GM18520 (cell line): ENCODE results near the gene CDK7.
"Not testable (repeated sequence)": the region's sequence is repeated elsewhere in the genome, so short reads cannot be mapped to it uniquely, and the experiment has no call there.

ENCODE experiments used
- ATAC-seq: cut with Tn5 transposase; IDR thresholded peaks from one replicate; pipeline ENCODE4 v1.9.1; 2021; ENCODE audit not compliant: unreplicated experiment

CDK7 gene

DNA sequence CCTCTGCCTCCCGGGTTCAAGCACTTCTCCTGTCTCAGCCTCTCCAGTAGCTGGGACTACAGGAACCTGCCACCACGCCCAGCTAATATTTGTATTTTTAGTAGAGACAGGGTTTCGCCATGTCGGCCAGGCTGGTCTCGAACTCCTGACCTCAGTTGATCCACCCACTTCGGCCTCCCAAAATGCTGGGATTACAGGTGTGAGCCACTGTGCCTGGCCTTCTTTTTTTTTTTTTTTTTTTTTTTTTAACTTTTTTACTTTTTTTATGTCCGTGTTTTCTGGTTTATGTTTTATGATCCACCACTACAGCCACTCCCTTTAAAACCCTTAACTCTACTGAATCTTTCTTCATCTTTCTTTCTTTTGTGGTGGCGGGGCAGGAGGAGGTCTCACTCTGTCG is 2.0 kb downstream of the CDK7 start:
- not testable (repeated sequence) for ATAC-seq

DNA sequence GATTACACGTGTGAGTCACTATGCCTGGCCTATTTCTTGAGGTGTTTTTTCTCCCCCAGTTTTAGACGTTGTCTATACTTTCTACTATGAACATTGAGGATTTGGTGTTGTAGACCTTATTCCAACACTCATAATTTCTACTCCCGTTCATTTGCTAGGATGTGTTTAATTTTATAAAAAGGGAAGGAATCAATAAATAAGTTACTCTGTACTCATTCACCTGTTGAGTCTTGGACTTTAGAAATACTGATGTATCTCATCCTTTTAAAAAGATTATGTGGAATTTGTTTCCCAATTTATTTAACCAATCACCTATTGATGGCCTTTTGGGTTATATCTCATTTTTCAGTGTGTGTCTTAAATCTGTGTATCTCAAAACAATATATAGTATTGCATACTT is 3.2 kb downstream of the CDK7 start:
- ATAC-seq, result no peak

DNA sequence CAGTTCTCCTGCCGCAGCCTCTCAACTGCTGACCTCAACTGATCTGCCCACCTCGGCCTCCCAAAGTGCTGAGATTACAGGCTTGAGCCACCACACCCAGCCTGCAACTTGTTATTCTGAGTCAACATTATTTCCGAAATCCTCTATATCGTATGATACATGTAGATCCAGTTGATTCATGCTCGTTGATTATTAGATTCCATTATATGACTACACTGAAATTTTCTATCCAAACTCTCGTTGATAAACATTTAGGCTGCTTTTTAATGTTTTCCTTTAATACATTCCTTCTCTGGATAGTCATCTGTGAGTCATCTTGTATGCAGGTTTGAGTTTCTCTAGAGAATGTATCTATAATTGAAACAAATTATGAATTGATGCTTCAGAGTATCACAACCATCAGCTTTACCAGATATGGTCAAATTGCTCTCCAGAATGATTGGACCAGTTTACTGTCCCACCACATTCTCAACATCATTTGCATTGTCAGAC is 4.1 kb downstream of the CDK7 start:
- ATAC-seq, result no peak

DNA sequence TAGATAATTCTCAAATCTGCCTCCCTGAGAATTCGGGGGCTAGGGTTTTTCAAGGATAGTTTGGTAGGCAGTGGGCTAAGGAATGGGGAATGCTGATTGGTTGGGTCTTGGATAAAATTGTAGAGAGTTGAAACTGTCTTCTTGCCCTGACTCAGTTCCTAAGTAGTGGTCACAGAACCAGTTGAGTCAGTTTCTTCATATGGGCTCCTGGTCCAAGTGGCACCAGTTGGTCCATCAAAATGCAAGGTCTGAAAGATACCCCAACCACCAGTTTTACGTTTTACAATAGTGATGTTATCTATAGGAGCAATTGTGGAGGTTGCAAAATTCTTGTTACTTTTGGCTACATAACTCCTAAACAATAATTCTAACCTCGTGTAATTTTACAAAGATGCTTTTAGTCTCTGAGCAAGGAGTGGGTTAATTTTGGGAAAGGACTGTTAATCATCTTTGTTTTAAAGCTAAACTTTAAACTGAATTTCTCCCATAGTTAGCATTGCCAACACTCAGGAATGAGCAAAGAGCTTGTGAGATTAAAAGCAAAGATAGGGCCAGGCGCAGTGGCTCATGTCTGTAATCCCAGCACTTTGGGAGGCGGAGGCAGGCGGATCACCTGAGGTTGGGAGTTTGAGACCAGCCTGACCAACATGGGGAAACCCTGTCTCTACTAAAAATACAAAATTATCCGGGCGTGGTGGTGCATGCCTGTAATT is 7.7 kb downstream of the CDK7 start:
- no peak for ATAC-seq

DNA sequence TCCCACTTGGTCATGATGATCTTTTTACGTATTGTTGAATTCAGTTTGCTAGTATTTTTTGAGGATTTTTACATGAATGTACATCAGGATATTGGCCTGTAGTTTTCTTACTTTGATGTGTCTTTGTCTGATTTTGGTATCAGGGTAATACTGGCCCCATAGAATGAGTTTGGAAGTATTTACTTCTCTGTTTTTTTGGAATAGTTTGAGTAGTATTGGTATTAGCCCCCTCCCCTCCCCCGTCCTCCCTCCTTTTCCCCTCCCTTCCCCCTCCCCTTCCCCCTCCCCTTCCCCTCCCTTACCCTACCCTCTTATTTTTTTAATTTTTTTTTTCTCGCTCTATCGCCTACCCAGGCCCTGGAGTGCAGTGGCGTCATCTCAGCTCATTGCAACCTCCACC is 10.3 kb downstream of the CDK7 start:
- no peak for ATAC-seq

DNA sequence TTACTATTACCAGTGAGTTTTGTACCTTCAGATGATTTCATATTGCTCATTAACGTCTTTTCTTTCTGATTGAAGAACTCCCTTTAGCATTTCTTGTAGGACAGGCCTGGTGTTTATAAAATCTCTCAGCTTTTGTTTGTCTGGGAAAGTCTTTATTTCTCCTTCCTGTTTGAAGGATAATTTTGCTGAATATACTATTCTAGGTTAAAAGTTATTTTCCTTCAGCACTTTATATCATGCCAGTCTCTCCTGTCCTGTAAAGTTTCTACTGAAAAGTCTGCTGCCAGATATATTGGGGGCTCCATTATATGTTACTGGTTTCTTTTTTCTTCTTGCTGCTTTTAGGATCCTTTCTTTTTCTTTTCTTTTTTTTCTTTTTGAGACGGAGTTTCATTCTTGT is 13.3 kb downstream of the CDK7 start:
- ATAC-seq, result no peak

DNA sequence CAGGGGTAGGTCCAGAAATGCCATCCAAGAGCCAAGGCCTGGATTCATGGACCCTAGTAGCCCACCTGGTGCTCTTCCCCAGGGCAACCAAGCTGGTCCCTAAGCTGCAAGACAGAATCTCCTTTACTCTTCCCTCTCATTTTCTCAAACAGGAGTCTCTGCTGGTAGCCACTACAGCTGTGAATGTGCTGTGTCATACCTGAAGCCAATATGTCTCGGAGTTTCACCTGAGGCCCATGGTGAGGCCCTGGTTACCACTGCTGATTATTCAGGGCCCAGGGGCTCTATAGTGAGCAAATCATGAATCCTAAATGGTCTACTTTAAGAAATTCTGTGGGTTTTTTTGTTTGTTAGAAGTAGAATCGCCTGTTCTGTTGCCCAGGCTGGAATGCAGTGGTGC is 15.9 kb downstream of the CDK7 start:
- ATAC-seq, result no peak

DNA sequence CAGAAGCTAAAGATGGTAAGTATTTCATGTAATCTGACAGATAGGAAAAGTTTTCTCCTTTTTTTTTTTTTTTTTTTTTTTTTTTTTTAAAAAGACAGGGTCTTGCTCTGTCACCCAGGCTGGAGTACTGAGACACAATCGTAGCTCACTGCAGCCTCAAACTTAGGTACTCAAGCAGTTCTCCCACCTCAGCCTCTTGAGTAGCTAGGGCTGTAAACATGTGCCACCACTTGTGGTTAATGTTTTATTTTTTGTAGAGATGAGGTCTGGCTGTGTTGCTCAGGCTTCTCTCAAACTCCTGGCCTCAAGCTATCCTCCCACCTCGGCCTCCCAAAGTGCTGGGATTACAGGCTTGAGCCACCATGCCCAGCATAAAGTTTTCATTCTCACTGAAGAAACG is 17.8 kb downstream of the CDK7 start:
- no peak for ATAC-seq

DNA sequence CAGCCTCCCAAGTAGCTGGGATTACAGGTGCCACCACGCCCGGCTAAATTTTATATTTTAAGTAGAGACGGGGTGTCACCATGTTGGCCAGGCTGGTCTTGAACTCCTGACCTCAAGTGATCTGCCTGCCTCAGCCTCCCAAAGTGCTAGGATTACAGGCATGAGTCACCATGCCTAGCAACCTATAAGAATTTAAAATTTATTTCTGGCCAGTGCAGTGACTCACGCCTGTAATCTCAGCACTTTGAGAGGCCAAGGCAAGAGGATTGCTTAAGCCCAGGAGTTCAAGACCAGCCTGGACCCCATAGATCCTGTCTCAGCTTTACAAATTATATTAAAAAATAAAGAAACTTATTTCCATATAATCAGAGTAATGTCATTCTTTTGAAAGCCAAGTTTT is 21.3 kb downstream of the CDK7 start:
- not testable (repeated sequence) for ATAC-seq

DNA sequence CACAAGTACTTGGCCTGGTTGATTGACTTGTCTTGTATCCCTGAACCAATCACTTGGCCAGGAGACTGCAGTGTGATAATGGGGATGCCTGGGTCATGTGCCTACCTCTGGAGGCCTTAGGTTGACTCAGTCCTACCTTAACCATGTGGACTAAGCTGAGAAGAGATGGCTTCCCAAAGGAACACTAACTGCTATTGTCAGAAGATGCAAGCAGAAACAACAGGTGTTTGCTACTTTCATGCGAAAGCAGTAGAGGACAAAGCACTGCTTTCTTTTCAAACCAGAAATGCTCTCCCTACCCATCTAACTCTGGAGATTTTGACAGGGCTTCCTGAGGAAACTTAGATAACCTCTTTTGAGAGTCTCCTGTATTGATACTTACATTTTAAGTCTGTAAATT is 22.9 kb downstream of the CDK7 start:
- no peak for ATAC-seq

DNA sequence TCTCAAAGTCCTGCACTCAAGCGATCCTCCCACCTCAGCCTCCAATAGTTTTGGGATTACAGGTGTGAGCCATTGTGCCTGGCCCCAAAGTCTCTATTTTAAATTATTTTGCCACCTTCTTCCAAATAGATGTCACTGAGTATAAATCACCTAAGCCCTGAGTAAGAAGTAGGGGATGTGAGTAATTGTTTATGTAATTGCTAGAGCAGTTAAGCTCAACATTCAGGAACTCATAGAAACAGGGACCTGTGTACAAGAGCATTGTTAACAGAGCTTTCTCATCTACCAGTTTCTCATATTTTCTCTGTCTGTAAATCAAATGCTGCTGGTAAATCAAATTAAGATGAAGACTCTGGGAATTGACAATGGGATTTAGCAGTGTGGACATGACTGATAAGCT is 26.3 kb downstream of the CDK7 start:
- no peak for ATAC-seq

DNA sequence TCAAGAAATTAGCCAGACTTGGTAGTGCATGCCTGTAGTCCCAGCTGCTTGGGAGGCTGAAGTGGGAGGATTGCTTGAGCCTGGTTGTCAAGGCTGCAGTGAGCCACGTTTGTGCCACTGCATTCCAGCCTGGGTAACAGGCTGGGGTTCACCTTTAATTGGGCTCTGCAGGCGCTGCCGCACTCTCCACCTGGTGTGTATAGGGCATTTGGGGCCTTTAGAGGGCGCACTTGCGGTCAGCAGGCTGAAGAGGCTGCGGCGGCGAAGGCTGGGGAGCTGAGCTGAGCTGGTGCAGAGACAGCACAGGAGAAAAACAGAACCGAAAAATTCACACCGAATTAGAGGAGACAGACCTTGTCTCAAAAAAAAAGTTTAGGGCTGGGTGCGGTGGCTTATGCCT is 31.2 kb downstream of the CDK7 start:
- ATAC-seq, result no peak

DNA sequence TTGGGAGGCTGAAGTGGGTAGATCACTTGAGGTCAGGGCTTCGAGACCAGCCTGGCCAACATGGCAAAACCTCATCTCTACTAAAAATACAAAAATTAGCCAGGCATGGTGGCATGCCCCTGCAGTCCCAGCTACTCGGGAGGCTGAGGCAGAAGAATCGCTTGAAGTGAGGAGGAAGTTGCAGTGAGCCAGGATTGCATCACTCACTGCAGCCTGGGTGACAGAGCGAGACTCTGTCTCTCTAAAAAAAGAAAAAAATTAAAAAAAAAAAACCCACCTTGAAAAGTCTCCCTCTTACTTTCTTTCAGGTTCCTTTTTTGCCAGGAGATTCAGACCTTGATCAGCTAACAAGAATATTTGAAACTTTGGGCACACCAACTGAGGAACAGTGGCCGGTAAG is 34.2 kb downstream of the CDK7 start:
- no peak for ATAC-seq

DNA sequence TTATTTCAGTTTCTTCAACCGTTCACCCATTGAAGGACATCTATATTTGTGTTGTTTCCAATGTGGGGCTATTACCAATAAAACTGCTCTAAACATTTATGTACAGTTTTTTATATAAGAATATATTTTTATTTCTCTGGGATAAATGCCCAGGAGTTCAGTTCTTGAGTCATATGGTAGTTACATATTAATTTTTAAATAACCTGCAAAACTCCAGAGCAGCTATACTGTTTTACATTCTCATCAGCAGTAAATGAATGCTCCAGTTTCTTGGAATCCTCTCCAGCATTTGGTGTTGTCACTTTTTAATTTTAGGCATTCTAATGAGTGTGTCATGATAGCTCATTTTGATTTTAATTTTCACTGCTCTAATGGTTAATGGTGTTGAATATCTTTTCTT is 36.2 kb downstream of the CDK7 start:
- ATAC-seq, result no peak

DNA sequence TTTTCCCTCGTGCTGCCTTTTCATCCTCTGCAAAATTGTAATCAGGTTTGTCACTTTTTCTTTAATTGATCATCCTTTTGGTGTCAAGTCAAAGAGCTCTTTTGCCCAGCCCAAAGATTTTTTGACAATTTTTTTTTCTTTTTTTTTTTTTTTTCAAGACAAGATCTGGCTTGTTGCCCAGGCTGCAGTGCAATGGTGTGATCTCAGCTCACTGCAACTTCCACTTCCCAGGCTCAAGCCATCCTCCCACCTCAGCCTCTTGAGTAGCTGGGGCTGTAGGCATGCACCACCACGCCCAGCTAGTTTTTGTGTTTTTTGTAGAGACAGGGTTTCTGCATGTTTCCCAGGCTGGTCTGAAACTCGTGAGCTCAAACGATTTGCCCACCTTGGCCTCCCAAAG is 36.7 kb downstream of the CDK7 start:
- ATAC-seq, result no peak

DNA sequence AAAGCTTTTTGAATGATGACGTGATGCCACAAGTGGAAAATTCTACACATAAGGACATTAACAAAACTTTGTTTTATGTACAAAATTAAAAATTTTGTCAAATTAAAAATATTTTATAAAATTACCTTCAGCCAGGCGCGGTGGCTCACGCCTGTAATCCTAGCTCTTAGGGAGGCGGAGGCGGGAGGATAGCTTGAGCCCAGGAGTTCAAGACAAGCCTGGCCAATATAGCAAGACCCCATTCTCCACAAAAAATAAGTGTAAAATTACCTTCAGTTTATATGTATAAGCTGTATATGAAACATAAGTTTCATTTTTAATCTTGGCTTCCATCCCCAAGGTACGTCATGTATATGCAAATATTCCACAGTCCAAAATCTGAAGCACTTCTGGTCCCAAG is 40.9 kb downstream of the CDK7 start:
- no peak for ATAC-seq

DNA sequence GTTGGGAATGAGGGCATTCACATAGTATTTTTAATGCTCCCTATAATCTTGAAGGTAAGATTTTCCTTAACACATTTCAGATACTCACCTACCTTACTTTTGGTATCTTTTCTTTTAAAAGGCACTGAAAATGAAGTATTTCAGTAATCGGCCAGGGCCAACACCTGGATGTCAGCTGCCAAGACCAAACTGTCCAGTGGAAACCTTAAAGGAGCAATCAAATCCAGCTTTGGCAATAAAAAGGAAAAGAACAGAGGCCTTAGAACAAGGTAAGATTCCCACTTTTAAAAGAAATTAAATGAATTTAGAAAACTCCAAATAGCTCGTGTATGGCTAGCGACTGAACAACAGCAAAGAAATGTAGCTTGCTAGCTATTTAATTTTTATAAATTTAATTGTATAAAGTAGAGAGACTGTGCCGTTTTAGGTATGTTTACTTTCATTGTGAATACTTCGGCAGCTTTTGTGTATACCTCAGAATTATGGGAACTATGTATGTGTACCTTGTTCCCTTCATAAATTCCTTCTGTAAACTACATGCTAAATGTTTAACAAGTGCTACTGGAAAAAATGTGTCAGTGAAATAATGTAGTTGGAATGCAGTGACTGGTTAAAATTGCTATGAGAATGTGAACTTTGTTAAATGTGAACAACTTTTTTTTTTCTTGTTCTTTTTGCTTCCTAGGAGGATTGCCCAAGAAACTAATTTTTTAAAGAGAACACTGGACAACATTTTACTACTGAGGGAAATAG is 41.9 kb downstream of the CDK7 start:
- ATAC-seq, result no peak

DNA sequence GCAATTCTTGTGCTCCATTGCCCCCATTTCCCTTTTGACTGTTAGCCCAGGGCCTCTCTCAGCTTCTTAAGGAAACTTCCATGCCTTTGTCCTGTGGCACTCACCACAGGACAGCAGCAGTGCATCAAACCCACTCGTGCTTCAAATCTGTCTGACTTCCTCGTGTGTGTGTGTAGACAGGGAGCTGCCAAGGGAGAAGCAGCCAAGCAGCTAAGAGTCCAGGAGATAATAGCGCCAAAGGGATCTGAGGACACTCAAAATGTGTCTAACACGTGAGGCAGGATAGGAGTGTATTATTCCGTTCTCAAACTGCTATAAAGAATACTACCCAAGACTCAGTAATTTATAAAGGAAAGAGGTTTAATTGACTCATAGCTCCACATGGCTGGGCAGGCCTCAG is 44.8 kb downstream of the CDK7 start:
- no peak for ATAC-seq

DNA sequence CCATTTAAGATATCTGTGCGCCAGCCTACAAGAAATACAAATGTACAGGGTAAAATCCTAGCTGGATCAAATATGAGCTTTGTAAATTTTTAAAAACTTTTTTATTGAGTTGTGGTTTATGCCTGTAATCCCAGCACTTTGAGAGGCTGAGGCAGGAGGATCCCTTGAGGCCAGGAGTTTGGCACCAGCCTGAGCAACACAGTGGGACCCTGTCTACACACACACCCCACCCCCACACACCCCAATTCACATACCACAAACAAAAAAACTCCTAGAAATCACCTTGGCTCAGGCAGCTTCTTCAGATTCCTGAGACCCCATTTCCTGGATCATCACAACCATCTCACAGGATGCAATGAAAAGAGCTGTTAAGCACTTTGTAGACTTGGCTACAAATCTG is 46.4 kb downstream of the CDK7 start:
- no peak for ATAC-seq

DNA sequence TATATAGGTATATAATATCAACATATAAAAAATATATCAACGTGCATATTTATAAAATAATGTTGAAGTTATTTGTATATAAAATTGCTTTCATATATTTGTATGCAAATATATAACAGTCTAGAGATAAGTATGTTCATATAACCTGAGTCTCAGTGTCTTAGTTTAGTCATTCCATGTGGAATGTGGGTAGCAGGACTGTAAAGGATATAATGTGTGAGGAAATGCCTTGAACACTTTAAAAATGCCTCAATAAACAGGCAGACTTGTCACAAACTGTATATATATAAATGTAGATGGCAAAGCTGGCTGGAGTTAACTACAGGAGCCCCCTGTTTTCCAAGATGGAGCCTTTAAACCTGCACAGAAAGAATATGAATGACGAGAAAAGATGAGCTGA is 49.5 kb downstream of the CDK7 start:
- ATAC-seq, result no peak

DNA sequence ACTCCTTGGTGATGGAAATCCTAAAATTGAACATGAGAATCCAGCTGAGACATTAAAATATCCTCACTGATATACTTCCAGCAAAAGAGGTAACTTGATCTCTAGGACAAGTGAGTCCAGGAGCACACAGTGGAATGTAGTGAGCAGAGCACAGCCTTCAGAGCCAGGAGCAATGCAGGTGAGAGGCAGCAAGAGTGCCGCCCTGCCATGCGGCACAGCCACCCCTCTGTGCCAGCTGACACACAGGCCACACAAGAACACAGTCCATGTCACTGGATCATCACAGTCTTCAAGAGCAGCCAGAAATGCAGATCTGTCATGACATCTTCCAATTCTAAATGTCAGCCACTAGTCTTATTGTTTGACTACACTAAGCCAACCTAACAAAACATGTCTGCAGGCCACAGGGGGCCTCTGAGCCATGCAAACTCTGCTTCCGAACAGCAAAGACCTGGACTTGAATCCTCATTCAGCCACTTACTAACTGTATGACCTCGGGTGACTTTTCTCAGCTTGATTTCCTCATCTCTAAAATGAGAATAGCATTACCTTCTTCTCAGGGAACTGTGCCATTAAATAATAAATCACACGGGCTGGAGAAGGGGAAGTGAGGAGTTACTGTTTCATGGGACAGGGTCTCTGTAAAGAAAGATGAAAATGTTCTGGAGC is 50.9 kb downstream of the CDK7 start:
- ATAC-seq, result no peak

DNA sequence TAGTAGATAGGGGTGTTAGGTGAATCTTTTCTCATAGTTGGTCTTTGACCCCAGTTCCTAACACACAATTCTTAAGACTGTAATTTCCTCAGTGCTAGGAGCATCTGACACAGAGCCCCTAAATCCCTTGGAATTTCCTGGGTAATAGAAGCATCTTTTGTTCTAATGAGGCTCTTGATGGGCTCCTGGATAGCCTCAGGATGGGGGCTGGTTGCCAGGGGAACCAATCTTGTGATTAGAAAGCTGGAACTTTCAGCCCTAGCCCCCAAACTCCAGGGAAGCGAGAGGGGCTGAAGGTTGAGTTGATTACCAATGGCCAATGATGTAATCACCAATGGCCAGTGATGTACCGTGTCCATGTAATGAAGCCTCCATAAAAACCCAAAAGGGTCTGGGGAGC is 53.4 kb downstream of the CDK7 start:
- ATAC-seq, result no peak
